T-helper 1 cell treated with Interleukin-12 subunit alpha and Interleukin-12 subunit beta and Interleukin-4 antibody, amounts not matched to agents 30 ng/mL and 1 ng/mL, for 36 hours (primary cell): ENCODE data around the gene COX19. TPM values are rescaled to one million over a fixed set of nuclear protein-coding genes. Genes with fewer than 3 reads are reported as not detected.
"Not testable (repeated sequence)": the region's sequence is repeated elsewhere in the genome, so short reads cannot be mapped to it uniquely, and the experiment has no call there.

Experiments
- intact Hi-C: fragments of 100-400 bp; cut with micrococcal nuclease; formaldehyde crosslinking; loops from one replicate; pipeline ENCODE4 v1.15.1; 2024
- total RNA-seq: library from RNA; stranded (reverse); gene quantifications from 2 replicates; pipeline ENCODE4 v1.2.3, GENCODE V29; 2022

COX19 gene
- total RNA-seq, 1 donor from 2014 or later, result 18.9 TPM

- intact Hi-C loops, result no loop called here
Observed at GRCh38 chr7:949021-949934, 26.1 kb downstream of the COX19 start.

GRCh38 chr7:947391-948210, 27.7 kb downstream of the COX19 start:
- intact Hi-C loops, result no loop called here

- intact Hi-C loops, result no loop called here
Observed at GRCh38 chr7:946256-946996, 28.9 kb downstream of the COX19 start.

- intact Hi-C loops, result no loop called here
Observed at GRCh38 chr7:945556-946255, 29.6 kb downstream of the COX19 start.

- intact Hi-C loops, result no loop called here
Observed at GRCh38 chr7:945147-945555, 30.2 kb downstream of the COX19 start.

DNA sequence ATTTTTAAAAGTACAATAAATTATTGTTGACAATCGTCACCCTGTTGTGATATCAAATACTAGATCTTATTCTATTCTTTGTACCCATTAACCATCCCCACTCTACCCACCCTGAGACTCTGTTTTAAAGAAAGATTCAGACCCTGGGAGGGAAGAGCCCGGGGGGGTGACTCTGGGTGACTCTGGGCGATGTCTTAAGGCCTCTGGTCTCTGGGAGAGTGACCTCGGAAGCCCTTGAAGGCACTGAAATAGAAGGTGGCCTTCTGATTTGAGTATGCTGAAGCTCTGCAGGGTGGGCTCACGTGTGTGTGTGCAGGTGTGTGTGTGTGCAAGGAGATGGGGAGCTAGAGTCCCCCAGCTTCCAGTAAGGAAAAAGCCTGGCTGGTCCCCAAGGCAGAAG, 30.6 kb downstream of the COX19 start:
- intact Hi-C loops, result no loop called here

GRCh38 chr7:943793-944192, 31.6 kb downstream of the COX19 start:
- intact Hi-C loops, result not testable (repeated sequence)

DNA sequence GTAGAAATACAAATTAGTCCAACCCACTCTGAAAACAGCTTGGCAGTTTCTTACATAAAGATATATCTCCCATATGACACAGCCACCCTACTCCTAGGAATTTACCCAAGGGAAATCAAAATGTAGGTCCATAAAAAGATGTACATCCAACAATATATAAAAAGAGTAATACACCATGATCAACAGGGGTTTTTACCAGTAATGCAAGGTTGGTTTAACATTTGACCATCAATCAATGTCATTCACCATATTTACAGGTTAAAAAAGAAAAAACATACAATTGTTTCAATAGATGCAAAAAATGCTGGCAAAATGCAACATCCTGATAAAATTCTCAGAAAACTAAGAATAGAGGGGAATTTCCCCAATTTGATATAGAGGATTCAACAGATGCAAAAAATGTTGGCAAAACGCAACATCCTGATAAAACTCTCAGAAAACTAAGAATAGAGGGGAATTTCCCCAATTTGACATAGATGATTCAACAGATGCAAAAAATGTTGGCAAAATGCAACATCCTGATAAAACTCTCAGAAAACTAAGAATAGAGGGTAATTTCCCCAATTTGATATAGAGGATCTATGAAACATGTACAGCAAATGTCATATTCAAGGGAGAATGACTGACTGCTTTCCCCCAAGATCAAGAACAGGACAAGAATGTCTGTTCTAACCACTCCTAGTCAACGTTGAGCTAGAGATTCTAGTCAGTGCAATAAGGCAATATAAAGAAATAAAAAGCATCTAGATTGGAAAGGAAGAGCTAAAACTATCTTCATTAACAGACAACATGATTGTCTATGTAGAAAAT, 34.5 kb downstream of the COX19 start:
- intact Hi-C loops, result no loop called here

GRCh38 chr7:939843-940242, 35.5 kb downstream of the COX19 start:
- intact Hi-C loops, result no loop called here

DNA sequence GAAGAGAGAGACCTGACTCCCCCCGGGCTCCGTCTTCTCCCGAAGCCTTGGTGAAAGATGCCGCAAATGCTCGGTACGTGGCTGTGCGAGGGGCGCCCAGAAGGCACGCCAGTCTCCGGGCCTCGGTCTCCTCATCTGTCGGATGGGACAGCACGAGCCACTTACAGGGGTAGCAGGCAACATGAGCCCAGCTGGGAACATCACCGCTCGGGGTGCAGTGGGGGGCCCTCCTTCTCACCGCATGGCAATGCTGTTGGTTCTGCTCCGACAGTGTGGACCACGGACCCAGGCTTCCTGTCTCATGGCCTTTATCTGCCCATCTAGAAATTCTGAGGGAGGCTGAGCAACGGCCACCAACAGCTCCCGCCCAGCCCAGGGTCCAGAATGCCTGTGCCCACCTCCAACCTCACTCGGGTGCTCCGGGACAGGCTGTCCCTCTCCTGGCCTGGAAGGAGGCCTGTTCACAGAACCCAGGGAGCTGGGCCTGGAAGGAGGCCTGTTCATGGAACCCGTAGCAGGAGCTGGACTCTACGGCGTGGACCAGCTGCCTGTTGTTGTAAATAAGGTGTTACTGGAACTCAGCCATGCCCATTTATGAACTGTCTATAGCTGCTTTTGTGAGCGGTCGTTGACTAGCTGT, 36.7 kb downstream of the COX19 start:
- intact Hi-C loops, result no loop called here

DNA sequence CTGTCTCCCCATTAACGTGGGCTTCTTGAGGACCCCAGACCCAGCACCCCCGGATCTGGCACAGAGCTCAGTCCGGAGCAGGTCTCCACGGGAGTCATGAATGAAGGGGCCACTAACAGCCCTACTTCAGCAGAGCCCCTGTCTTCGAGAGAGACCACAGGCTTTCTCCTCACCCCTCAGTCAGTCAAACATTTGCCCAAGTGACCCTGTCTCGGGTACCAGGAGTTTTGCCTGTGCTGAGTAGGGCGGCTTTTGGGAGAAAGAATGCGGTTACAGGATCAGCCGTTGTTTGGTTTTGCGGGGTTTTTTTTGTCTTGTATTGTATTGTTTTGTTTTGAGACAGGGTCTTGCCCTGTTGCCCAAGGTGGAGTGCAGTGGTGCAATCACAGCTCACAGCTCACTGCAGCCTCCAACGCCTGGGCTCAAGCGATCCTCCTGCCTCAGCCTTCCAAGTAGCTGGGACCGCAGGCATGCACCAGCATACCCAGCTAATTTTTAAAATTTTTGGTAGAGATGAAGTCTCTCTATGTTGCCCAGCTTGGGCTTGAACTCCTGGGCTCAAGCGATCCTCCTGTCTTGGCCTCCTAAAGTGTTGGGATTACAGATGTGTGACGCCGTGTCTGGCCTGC, 37.4 kb downstream of the COX19 start:
- intact Hi-C loops, result loop anchor here (2.0 kb wide), 1 partner anchor 15 kb away; no protein-coding TSS in a partner anchor

- intact Hi-C loops, result loop anchor here (2.0 kb wide), 1 partner anchor 14 kb away; no protein-coding TSS in a partner anchor
Observed at GRCh38 chr7:936386-937054, 38.8 kb downstream of the COX19 start.

- intact Hi-C loops, result loop anchor here (2.0 kb wide), 1 partner anchor 13 kb away; no protein-coding TSS in a partner anchor
Observed at GRCh38 chr7:935874-936385, 39.4 kb downstream of the COX19 start.

GRCh38 chr7:935164-935873, 40.0 kb downstream of the COX19 start:
- intact Hi-C loops, result no loop called here

DNA sequence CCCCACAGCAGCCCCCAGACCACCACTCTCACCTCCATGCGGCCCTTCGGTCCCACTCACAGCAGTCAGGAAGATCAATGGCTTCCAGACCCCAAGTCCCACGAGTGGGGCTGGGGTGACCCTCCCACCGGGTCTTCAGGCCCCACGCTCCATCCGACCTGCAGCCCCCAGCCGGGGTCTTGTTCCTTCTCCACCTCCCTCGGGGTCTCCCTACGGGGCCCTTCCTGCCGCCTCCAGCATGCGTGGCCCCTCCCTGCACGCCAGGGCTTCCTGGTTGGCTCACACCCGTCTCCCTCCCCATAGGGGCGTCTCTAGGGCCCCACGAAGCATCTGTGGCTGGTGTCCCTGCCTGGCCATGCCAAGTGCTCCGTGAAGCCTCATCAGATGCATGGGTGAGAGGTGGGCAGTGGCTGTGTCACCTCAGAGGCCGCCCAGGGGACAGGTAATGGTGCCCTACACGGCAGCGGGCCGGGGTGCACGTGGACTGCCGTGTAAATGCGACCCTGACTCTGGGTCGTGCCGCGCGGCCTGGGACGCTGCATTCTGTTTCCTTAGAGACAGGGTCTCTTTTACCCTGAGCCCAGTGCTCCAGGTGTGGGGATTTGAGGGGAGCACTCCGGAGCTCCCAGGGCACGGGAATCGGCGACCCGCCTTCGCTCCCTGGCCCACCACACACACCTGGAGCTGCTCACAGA, 40.7 kb downstream of the COX19 start:
- intact Hi-C loops, result no loop called here

GRCh38 chr7:932651-932975, 42.7 kb downstream of the COX19 start:
- intact Hi-C loops, result no loop called here
